PC-9 (cell line): ENCODE data around the gene SMAD1. TPM values are rescaled to one million over a fixed set of nuclear protein-coding genes. Genes with fewer than 3 reads are reported as not detected.

Experiments
- BruUV-seq: library from RNA; stranded (reverse); fragments of 400-500 nt; replicated peaks from 2 replicates; lab custom pipeline; 2021; lab: Mats Ljungman, UMichigan
- CTCF ChIA-PET: fragments of 300-600 bp; sonication (Branson Sonifier 250); formaldehyde crosslinking; loops from one replicate; lab custom pipeline; 2022; ENCODE audit warnings: antibody characterized with exemption; lab: Charles Lee
- POLR2A ChIA-PET: fragments of 300-600 bp; sonication (Branson Sonifier 250); formaldehyde crosslinking; loops from one replicate; lab custom pipeline; 2022; ENCODE audit warnings: antibody characterized with exemption; ENCODE audit not compliant: unreplicated experiment; lab: Charles Lee
- DNase-seq, 2 experiments: peaks; one replicate each; pipeline versions ENCODE4 v3.0.0 to v3.0.0-alpha.2; 2015 to 2022; ENCODE audit warnings: mixed read lengths in 1 of 2
- H2AFZ ChIP-seq: fragments of 200-600 bp; sonication (generic); 2 replicates; pipeline ENCODE4 v1.8.1; 2017; ENCODE audit warnings: antibody characterized with exemption
- H3F3A ChIP-seq: fragments of 200-600 bp; sonication (generic); 2 replicates; pipeline ENCODE4 v1.8.1; 2017; ENCODE audit warnings: antibody characterized with exemption, mild to moderate bottlenecking, low read depth; ENCODE audit not compliant: insufficient read depth
- H3K27ac ChIP-seq: fragments of 200-600 bp; sonication (generic); 2 replicates; pipeline ENCODE4 v1.6.1; 2016; ENCODE audit warnings: mixed run types
- H3K27me3 ChIP-seq: fragments of 200-600 bp; sonication (generic); 2 replicates; pipeline ENCODE4 v1.6.1; 2016; ENCODE audit warnings: low read depth, mixed run types; ENCODE audit not compliant: insufficient read depth
- H3K36me3 ChIP-seq: fragments of 200-600 bp; sonication (generic); 2 replicates; pipeline ENCODE4 v1.6.1; 2016; ENCODE audit warnings: low read depth, mixed run types
- H3K4me1 ChIP-seq: fragments of 200-600 bp; sonication (generic); replicated peaks from 2 replicates; pipeline ENCODE4 v1.6.1; 2016; ENCODE audit warnings: mixed run types; ENCODE audit not compliant: insufficient read depth
- H3K4me2 ChIP-seq: fragments of 200-600 bp; sonication (generic); 2 replicates; pipeline ENCODE4 v1.6.1; 2017; ENCODE audit warnings: mixed run types
- H3K4me3 ChIP-seq: fragments of 200-600 bp; sonication (generic); 2 replicates; pipeline ENCODE4 v1.6.1; 2016; ENCODE audit warnings: mixed run types
- H3K79me2 ChIP-seq: fragments of 200-600 bp; sonication (generic); 2 replicates; pipeline ENCODE4 v1.6.1; 2017; ENCODE audit warnings: low read depth, mixed run types
- H3K9me2 ChIP-seq: fragments of 200-600 bp; sonication (generic); 2 replicates; pipeline ENCODE4 v1.8.1; 2017; ENCODE audit warnings: mild to moderate bottlenecking; ENCODE audit not compliant: insufficient read depth
- H3K9me3 ChIP-seq: fragments of 200-600 bp; sonication (generic); 2 replicates; pipeline ENCODE4 v1.8.1; 2016; ENCODE audit warnings: low read depth; ENCODE audit not compliant: insufficient read depth
- H4K20me1 ChIP-seq: fragments of 200-600 bp; sonication (generic); 2 replicates; pipeline ENCODE4 v1.8.1; 2017; ENCODE audit not compliant: insufficient read depth
- CTCF ChIP-seq: fragments of 200-600 bp; sonication (generic); conservative IDR thresholded peaks from 2 replicates; pipeline ENCODE4 v1.6.1; 2017; ENCODE audit warnings: mixed run types, antibody characterized with exemption, mild to moderate bottlenecking, moderate library complexity
- EZH2 ChIP-seq: fragments of 200-600 bp; sonication (generic); IDR thresholded peaks from 2 replicates; pipeline ENCODE4 v1.8.0; 2017; ENCODE audit warnings: antibody characterized with exemption, low read depth
- intact Hi-C: fragments of 100-400 bp; cut with micrococcal nuclease; formaldehyde crosslinking; loops from one replicate; pipeline ENCODE4 v1.10.0; 2022; ENCODE audit not compliant: unreplicated experiment
- total RNA-seq: library from RNA; stranded (reverse); gene quantifications from 2 replicates; pipeline ENCODE4 v1.2.3, GENCODE V29; 2021

Gene SMAD1
- total RNA-seq, 1 experiment from 2014 or later, result 15.1 TPM

DNA sequence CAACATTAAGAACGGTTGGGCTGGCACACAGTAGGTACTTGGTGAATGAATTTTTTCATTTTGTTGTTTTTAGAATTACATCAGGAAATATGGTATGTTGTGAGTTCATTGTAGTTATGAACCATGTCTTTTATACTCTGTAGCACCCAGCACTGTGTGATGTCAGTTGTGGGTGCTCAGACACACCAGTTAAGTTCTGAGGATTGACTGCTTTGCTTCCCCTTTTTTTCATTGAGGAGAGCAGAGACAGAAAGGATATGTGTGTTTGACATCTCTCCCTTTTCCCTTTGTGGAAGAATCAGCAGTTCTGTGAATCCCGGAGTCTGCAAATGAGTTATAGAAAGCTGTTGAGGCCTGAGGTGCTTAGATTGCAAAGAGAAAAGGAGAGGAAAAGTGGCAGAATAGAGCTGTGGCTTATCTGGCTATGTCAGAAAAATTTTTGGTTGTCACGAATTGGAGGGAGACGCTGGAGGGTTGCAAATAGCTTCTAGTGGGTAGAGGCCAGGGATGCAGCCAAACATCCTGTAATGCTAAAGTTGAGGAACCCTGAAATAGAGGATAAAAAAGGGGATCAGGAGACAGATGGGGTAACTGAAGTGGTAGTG lies 13.1 kb downstream of the SMAD1 start:
- no peak overlapping the region for H3K4me2 ChIP-seq
- H3K27me3 ChIP-seq, result no peaks in the 10 kb centered on the region
- ChIA-PET CTCF (no interaction called here), POLR2A (no interaction called here)
- H3K4me1 ChIP-seq, result no peaks in the 10 kb centered on the region
- no peak overlapping the region for H3K27ac ChIP-seq
- no peaks in the 10 kb centered on the region for H3K9me3 ChIP-seq
- no peak for DNase-seq
- intact Hi-C loops, result no loop called here
- H3K4me3 ChIP-seq, result no peak overlapping the region
- no peaks in the 10 kb centered on the region for H3F3A ChIP-seq
- no peaks in the 10 kb centered on the region for H4K20me1 ChIP-seq
- TF ChIP-seq EZH2 (no peak), CTCF (no peak)
- no peaks in the 10 kb centered on the region; the same call in 1 of the 2 replicates for H3K36me3 ChIP-seq
- no peaks in the 10 kb centered on the region for H3K79me2 ChIP-seq
- no peaks in the 10 kb centered on the region for H3K9me2 ChIP-seq
- no peak overlapping the region for H2AFZ ChIP-seq
- BruUV-seq, result no TSS peak

DNA sequence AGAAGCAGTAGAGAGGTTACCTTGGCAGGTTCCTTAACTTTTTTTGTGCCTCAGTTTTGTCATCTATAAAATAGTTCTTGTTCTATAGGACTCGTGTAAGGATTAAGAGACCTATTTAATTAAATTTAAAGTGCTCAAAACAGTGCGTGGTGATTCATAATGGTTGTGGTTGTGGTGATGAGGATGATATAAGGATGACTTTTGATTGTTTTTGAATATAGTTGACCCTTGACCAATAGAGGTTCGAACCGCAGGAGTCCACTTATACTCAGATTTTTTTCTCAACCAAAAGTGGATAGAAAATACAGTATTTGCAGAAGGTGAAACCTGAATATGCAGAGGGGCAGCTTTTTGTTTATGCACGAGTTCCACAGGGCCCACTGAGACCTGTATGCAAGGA lies 14.6 kb downstream of the SMAD1 start:
- Histone ChIP-seq H3F3A (no peaks in the 10 kb centered on the region), H3K79me2 (no peaks in the 10 kb centered on the region), H4K20me1 (no peaks in the 10 kb centered on the region), H3K4me2 (no peak overlapping the region), H2AFZ (no peak overlapping the region), H3K27ac (no peak overlapping the region), H3K4me3 (no peak overlapping the region), H3K36me3 (no peaks in the 10 kb centered on the region; the same call in 1 of the 2 replicates), H3K27me3 (no peaks in the 10 kb centered on the region), H3K9me2 (no peaks in the 10 kb centered on the region), H3K9me3 (no peaks in the 10 kb centered on the region), H3K4me1 (no peaks in the 10 kb centered on the region)
- CTCF ChIA-PET, result no interaction called here
- TF ChIP-seq EZH2, result no peak
- TF ChIP-seq CTCF, result no peak
- no TSS peak for BruUV-seq
- intact Hi-C loops, result no loop called here
- no peak for DNase-seq
- POLR2A ChIA-PET, result no interaction called here

GRCh38 chr4:145497199-145498149 lies 15.8 kb downstream of the SMAD1 start:
- H3K79me2 ChIP-seq, result no peaks in the 10 kb centered on the region
- H3K4me2 ChIP-seq, result no peak overlapping the region
- no peaks in the 10 kb centered on the region for H4K20me1 ChIP-seq
- H3K27me3 ChIP-seq, result no peaks in the 10 kb centered on the region
- no peak overlapping the region for H3K4me3 ChIP-seq
- intact Hi-C loops, result no loop called here
- no TSS peak for BruUV-seq
- ChIA-PET CTCF (no interaction called here), POLR2A (no interaction called here)
- H3F3A ChIP-seq, result no peaks in the 10 kb centered on the region
- no peak overlapping the region for H2AFZ ChIP-seq
- TF ChIP-seq EZH2 (no peak), CTCF (no peak)
- H3K4me1 ChIP-seq, result no peaks in the 10 kb centered on the region
- H3K9me2 ChIP-seq, result no peaks in the 10 kb centered on the region
- H3K36me3 ChIP-seq, result no peaks in the 10 kb centered on the region; the same call in 1 of the 2 replicates
- no peaks in the 10 kb centered on the region for H3K9me3 ChIP-seq
- no peak overlapping the region for H3K27ac ChIP-seq
- DNase-seq, result no peak
